Measurements from ENCODE around the gene ADGRL3.

- TF ChIP-seq CTCF (IDR thresholded peaks at IDR 0.05): no peak
- TF ChIP-seq EP300 (IDR thresholded peaks at IDR 0.05; ENCODE audit: low read depth): no peak
Observed at GRCh38 chr4:61462451-61463326, 262.6 kb downstream of the ADGRL3 start.

All from transverse colon (tissue), 3 donors.